Esophagus muscularis mucosa (tissue), 4 donors: ENCODE results near the gene POLK.

Experiments
- EP300 ChIP-seq: sonication (generic); formaldehyde crosslinking; IDR thresholded peaks from one replicate; pipeline ENCODE4 v1.6.1; 2017; ENCODE audit warnings: antibody characterized with exemption
- POLR2A ChIP-seq: fragments of 450-650 bp; IDR thresholded peaks from one replicate; pipeline ENCODE4 v1.6.1; 2017; ENCODE audit warnings: antibody characterized with exemption, moderate library complexity, mild to moderate bottlenecking, low read depth
- POLR2AphosphoS5 ChIP-seq, 2 donors: sonication (generic); formaldehyde crosslinking; IDR thresholded peaks; one replicate each; pipeline ENCODE4 v1.6.1; 2017; ENCODE audit warnings: antibody characterized with exemption in 2 of 2
- TF ChIP-seq, protein P1 (sequence below), 3 experiments: fragments of 200-600 bp in 2 of 3; fragments of 450-650 bp in 1 of 3; sonication (generic) in 2 of 3; IDR thresholded peaks; one replicate each; pipeline ENCODE4 v1.5.1; 2017 to 2019; ENCODE audit warnings: antibody characterized with exemption in 3 of 3, mild to moderate bottlenecking in 2 of 3, moderate library complexity in 1 of 3

DNA sequence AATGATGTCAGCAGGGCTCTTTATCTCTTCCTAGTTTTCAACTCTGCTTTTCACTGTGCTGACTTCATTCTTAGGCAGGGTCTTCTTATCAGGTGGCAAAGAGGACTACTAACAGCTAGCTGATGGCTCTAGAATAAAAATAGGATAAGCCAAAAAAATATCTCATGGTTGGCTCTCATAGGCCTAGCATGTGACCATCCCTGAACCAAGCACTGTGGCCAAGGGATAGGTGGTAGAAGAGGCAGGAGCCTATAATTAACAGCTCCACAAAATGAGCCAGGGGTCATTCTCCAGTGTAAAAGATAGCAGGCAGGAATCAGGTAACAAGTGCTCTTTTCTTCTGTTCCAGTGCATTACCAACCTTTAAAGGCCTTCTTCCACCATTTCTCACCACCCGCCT is 120.6 kb downstream of the POLK start:
- no peak for TF ChIP-seq POLR2AphosphoS5 (IDR thresholded peaks at IDR 0.05)
- TF ChIP-seq, protein P1, sequence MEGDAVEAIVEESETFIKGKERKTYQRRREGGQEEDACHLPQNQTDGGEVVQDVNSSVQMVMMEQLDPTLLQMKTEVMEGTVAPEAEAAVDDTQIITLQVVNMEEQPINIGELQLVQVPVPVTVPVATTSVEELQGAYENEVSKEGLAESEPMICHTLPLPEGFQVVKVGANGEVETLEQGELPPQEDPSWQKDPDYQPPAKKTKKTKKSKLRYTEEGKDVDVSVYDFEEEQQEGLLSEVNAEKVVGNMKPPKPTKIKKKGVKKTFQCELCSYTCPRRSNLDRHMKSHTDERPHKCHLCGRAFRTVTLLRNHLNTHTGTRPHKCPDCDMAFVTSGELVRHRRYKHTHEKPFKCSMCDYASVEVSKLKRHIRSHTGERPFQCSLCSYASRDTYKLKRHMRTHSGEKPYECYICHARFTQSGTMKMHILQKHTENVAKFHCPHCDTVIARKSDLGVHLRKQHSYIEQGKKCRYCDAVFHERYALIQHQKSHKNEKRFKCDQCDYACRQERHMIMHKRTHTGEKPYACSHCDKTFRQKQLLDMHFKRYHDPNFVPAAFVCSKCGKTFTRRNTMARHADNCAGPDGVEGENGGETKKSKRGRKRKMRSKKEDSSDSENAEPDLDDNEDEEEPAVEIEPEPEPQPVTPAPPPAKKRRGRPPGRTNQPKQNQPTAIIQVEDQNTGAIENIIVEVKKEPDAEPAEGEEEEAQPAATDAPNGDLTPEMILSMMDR (IDR thresholded peaks at IDR 0.05), result no peak
- no peak for TF ChIP-seq POLR2A
- no peak for TF ChIP-seq EP300
